Aorta (tissue), 5 donors: ENCODE results near the gene DPYSL3. TPM values are rescaled to one million over a fixed set of nuclear protein-coding genes. Genes with fewer than 3 reads are reported as not detected.
A peak's percentile ranks its signal among the peaks of the same experiment; 100 is the strongest.

ENCODE experiments used
- ATAC-seq: fragments of 200-7000 bp; cut with Tn5 transposase; one replicate; pipeline ENCODE4 v1.9.1; 2022; ENCODE audit warnings: moderate library complexity; ENCODE audit not compliant: low FRiP score
- DNase-seq, 2 donors: peaks; one replicate each; pipeline ENCODE4 v3.0.0-alpha.2; 2020
- H3K27ac ChIP-seq, 2 donors: one replicate each; pipeline ENCODE4 v1.5.1; 2013; ENCODE audit warnings: low read length in 2 of 2, mild to moderate bottlenecking in 2 of 2, moderate library complexity in 2 of 2, control low read depth in 1 of 2, inconsistent platforms in 1 of 2, low read depth in 1 of 2
- H3K27me3 ChIP-seq, 2 donors: one replicate each; pipeline ENCODE4 v1.6.1; 2013; ENCODE audit warnings: control low read depth in 1 of 2, low read length in 1 of 2, mild to moderate bottlenecking in 1 of 2, moderate library complexity in 1 of 2; ENCODE audit not compliant: insufficient read depth in 2 of 2, control insufficient read depth in 1 of 2
- H3K36me3 ChIP-seq, 2 donors: one replicate each; pipeline ENCODE4 v1.6.1; 2013; ENCODE audit warnings: control low read depth in 1 of 2, low read length in 1 of 2, mild to moderate bottlenecking in 1 of 2; ENCODE audit not compliant: insufficient read depth in 2 of 2, control insufficient read depth in 1 of 2
- H3K4me1 ChIP-seq, 2 donors: one replicate each; pipeline ENCODE4 v1.6.1; 2013; ENCODE audit warnings: low read length in 2 of 2, control low read depth in 1 of 2, mild to moderate bottlenecking in 1 of 2, moderate library complexity in 1 of 2; ENCODE audit not compliant: insufficient read depth in 2 of 2, control insufficient read depth in 1 of 2
- H3K4me3 ChIP-seq, 2 donors: one replicate each; pipeline ENCODE4 v1.5.1; 2013; ENCODE audit warnings: low read length in 2 of 2, control low read depth in 1 of 2, mild to moderate bottlenecking in 1 of 2
- H3K9me3 ChIP-seq: one replicate; pipeline ENCODE4 v1.6.1; 2013; ENCODE audit warnings: mild to moderate bottlenecking, low read length; ENCODE audit not compliant: control insufficient read depth
- WGBS, 2 donors: extraction: QIAGEN DNeasy Blood & Tissue Kit; methylation state at CpG; one replicate each; pipeline ENCODE4 v1.1.7; 2013; 5-methylcytosine and 5-hydroxymethylcytosine counted together
- intact Hi-C, 2 donors: fragments of 100-400 bp; cut with DNase I; formaldehyde crosslinking; loops; one replicate each; pipeline versions ENCODE4 v1.14.2 to v1.15.0; 2022
- polyA plus RNA-seq, 2 donors: library from polyadenylated mRNA; stranded (reverse); fragments of 200-250 nt; gene quantifications; one replicate each; pipeline ENCODE4 v1.2.3, GENCODE V29; 2013
- total RNA-seq, 2 donors: library from RNA; stranded (reverse); fragmentation: NEBNext Ultra II Directional; extraction: Animal tissue kit (Norgen Biotek cat#: 25700); gene quantifications; one replicate each; pipeline ENCODE4 v1.2.1, GENCODE V29; 2021
- donor health status: healthy with polysubstance abuse.
- donor health status: Bipolar disorder and iron deficiency.
- donor health status: DM: no; HTN: no; CAD: no.
- donor health status: DM: no; HTN: no; CAD: no.
- donor health status: DM: yes; HTN: yes; CAD: no.

Gene DPYSL3
- total and polyA plus RNA-seq, 4 donors = 85.1 to 344 (median 195) TPM

DNA sequence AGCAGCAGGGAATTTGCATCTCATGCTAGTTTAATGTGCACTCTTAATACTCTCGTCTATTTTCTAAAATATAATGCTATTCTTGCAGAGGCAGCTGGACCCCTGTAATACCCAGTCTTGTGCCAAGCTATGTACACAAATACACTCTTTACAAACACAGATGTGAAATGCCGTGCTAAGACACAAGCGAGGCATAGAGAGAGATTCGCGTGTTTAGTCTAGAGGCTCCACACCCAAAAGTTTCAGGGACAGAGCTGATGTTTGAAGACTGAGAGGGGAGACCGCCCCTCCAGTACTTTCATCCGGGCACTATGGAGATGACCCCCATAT is 1.2 kb downstream of the DPYSL3 start:
- WGBS, 2 donors = 2 to 11% methylated on average over 7 of the region's 7 CpGs
- intact Hi-C loops = loop anchor here (2.0 to 10.0 kb wide), 2 partner anchors 54 kb away; no protein-coding TSS in a partner anchor
- peak; percentile 28 for ATAC-seq
- H3K27me3 ChIP-seq = no peaks in the 10 kb centered on the region
- no peaks in the 10 kb centered on the region for H3K36me3 ChIP-seq
- H3K27ac ChIP-seq = peak overlapping the region; percentile 7 to 17
- H3K4me1 ChIP-seq = peaks cover 0 to 4% of the 10 kb centered on the region in 2 donors
- H3K9me3 ChIP-seq = no peaks in the 10 kb centered on the region
- no peak for DNase-seq
- H3K4me3 ChIP-seq = peak overlapping the region; percentile 60 to 70

DNA sequence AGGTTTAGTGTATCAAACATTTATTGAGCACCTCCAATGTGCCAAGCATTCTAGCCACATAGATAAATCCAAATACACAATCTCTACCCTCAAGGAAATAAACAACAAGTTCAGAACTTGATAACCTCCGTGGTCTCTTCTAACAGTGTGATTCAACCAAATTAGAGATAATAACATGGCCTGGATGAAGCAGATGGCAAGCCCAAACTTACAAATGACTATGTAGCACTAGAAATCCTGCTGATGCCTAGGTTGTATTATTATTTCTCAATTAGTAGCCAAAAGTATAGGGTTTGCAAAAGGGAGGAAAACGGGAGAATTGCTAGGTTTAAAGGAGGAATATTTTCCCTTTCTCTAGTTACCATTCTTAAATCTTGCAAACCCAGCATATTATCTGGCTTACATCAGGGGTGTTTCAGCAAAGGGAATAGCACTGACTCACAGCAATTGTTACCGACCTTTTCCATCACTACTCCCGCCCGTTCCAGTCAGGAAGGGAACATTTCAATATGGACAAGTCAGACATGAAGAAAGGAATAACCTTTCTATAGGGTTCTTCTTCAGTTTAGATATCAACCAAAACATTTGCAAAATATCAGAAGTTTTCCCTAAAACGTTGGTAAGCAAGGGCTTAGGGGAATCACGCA is 2.3 kb downstream of the DPYSL3 start:
- H3K27ac ChIP-seq = peak overlapping the region in 1 of 2 donors; percentile 7

DNA sequence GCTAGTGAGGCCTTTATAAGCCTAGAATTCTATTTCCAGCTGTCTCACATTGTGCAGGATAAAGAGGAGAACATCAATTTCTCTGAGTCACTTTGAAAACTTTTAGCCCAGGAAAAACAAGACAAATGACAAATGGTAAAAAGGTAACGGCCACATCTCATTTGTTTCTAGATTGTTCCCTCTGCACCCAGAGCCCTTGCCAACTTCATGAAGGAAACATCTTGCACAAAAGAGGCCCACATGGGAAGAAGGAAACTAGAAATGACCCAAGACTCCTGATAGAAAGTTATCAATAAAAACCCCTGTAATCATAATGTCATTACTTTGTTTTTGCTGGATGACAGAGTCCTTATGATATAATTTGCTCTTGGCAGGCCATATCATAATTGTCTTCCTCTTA is 5.3 kb downstream of the DPYSL3 start:
- DNase-seq (no peak), ATAC-seq (no peak)
- no peaks in the 10 kb centered on the region for H3K9me3 ChIP-seq
- H3K27me3 ChIP-seq = no peaks in the 10 kb centered on the region
- no peaks in the 10 kb centered on the region for H3K36me3 ChIP-seq
- H3K4me1 ChIP-seq = peaks cover 0 to 3% of the 10 kb centered on the region in 2 donors
- WGBS, 2 donors = 3 to 6% methylated on average over 1 of the region's 1 CpG
- intact Hi-C loops = loop anchor here in 1 of 2 donors (10.0 kb wide), 1 partner anchor 50 kb away; no protein-coding TSS in a partner anchor
- H3K27ac ChIP-seq = peak overlapping the region in 1 of 2 donors; percentile 70
- H3K4me3 ChIP-seq = no peak overlapping the region

More for the DNA sequence above, 2.3 kb downstream of the DPYSL3 start:
- no peaks in the 10 kb centered on the region for H3K9me3 ChIP-seq
- peak overlapping the region; percentile 60 to 70 for H3K4me3 ChIP-seq
- H3K36me3 ChIP-seq = no peaks in the 10 kb centered on the region
- H3K4me1 ChIP-seq = peaks cover 0 to 4% of the 10 kb centered on the region in 2 donors
- ATAC-seq = peak; percentile 71
- H3K27me3 ChIP-seq = no peaks in the 10 kb centered on the region
- peak in 1 of 2 donors; percentile 49 for DNase-seq
- intact Hi-C loops = loop anchor here (2.0 to 10.0 kb wide), 2 partner anchors 53 kb away; no protein-coding TSS in a partner anchor
- WGBS, 2 donors = 4 to 15% methylated on average over 7 of the region's 7 CpGs

DNA sequence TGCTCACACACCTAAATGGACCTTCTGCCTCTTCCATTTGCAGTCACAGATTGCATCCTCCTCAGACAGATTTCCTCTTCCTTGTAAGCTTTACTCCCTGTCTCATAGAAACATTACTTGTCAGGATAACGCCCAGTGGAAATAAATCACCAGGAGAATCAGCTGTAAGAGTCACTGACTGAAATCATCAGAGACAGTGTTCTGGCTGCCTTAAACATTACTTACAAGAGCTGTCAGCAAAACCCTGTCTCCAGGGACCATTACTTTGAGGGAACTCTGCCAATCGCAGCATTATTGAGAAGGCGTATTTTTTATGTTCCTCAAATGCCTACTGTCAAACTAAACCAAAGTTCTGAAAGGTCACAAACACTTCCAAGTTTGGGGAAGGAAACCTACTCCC is 5.9 kb downstream of the DPYSL3 start:
- 2 to 4% methylated on average over 3 of the region's 3 CpGs for WGBS, 2 donors
- peak in 1 of 2 donors; percentile 49 for DNase-seq
- H3K27ac ChIP-seq = peak overlapping the region in 1 of 2 donors; percentile 70
- no peaks in the 10 kb centered on the region for H3K36me3 ChIP-seq
- no peaks in the 10 kb centered on the region for H3K9me3 ChIP-seq
- intact Hi-C loops = loop anchor here in 1 of 2 donors (10.0 kb wide), 1 partner anchor 49 kb away; no protein-coding TSS in a partner anchor
- ATAC-seq = no peak
- H3K27me3 ChIP-seq = no peaks in the 10 kb centered on the region
- peaks cover 0 to 3% of the 10 kb centered on the region in 2 donors for H3K4me1 ChIP-seq
- peak overlapping the region in 1 of 2 donors; percentile 6 for H3K4me3 ChIP-seq

DNA sequence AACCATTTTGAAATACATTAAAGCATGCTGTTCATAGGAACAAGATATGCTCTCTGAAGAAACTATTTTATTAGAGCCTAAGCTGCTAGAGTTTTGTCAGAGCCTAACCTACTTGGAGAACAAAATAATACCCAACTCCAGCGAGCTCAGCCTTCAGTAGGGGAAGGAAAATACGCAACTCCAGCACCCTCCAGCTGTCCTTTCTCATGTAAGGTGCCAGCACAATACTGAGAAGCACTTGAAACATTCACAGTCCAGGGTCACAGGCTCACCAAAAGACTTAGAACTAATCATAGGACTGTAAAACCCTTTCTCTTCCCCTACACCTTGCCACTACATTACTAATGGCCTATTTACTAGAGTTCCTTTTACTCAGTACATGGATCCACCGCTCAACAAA is 18.9 kb downstream of the DPYSL3 start:
- H3K9me3 ChIP-seq = peaks cover 1% of the 10 kb centered on the region
- no peak for DNase-seq
- WGBS, 2 donors = 80 to 87% methylated on average over 3 of the region's 3 CpGs
- H3K36me3 ChIP-seq = no peaks in the 10 kb centered on the region
- no peaks in the 10 kb centered on the region for H3K27me3 ChIP-seq
- H3K27ac ChIP-seq = no peak overlapping the region
- H3K4me1 ChIP-seq = no peaks in the 10 kb centered on the region
- H3K4me3 ChIP-seq = no peak overlapping the region
- ATAC-seq = no peak
- intact Hi-C loops = no loop called here

DNA sequence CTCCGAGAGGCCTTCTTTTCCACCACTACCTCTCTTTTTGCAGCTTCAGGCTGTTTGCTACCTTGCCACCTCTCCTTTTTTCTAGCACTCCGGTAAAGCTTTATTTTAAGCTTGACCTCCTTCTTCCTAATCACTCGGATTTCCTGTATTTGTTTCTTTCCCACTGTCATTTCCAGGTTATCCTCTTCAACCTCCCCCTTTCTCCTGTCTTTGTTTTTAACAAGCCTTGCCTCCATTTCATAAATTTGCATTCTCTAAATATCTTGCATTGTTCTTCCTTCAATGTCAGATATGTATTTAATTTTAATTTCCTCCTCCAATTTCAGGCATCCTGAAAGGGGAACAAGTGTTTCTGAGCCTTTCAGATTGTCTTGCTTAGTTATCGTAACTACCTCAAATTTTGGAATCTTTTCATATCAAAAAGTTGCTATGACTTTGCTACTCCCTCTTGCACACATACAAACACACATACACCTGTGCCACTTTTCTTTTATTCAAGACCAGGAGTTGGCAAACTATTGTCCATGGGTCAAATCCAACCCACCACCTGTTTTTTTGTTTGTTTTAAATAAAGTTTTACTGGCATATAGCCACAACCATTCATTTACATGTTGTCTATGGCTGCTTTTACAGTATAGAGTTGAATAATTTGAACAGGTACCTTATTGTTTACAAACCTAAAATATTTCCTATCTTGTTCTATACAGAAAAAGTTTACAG is 22.7 kb downstream of the DPYSL3 start:
- Histone ChIP-seq H3K4me1 (peaks cover 5 to 7% of the 10 kb centered on the region in 2 donors), H3K27ac (no peak overlapping the region), H3K36me3 (no peaks in the 10 kb centered on the region), H3K9me3 (peaks cover 1% of the 10 kb centered on the region), H3K4me3 (no peak overlapping the region), H3K27me3 (no peaks in the 10 kb centered on the region)
- DNase-seq = no peak
- intact Hi-C loops = no loop called here
- 72 to 78% methylated on average over 4 of the region's 4 CpGs for WGBS, 2 donors
- no peak for ATAC-seq

DNA sequence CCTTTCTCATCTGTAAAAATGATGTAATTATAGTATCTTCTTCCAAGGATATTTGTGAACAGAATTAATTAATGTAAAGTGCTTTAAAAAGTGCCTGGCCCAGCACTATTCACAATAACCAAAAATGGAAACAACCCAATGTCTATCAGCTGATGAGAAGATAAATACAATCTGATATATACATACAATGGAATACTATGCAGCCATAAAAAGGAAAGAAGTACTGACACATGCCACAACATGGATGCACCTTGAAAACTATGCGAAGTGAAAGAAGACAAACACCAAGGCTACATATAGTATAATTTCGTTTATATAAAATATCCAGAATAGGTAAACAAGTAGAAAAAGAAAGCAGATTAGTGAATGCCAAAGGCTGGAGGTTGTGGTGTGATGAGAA is 24.1 kb downstream of the DPYSL3 start:
- H3K9me3 ChIP-seq = no peaks in the 10 kb centered on the region
- no peaks in the 10 kb centered on the region for H3K27me3 ChIP-seq
- 92 to 96% methylated on average over 2 of the region's 2 CpGs for WGBS, 2 donors
- H3K4me1 ChIP-seq = peaks cover 5 to 11% of the 10 kb centered on the region in 2 donors
- H3K36me3 ChIP-seq = no peaks in the 10 kb centered on the region
- DNase-seq (no peak), ATAC-seq (no peak)
- H3K4me3 ChIP-seq = no peak overlapping the region
- intact Hi-C loops = no loop called here
- H3K27ac ChIP-seq = peak overlapping the region in 1 of 2 donors; percentile 84

DNA sequence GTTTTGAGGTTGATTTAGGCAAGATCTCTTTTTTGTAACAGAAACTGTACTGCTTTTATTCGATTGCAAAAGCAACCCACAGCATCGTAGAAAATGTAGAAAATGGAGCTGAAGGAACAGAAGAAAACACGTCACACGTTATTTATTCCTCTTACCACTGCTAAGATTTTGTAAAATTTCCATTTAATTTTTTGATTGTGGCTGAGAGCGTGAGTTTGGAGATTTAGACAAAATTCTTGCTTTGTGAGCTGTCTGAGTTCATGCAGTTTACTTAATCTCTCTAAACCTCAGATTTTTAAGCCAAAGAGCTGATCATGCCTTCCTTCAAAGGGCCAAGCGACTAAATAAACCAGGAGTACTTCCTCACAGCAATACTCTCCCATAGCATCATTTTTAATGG is 24.8 kb downstream of the DPYSL3 start:
- Histone ChIP-seq H3K9me3 (no peaks in the 10 kb centered on the region), H3K4me1 (peaks cover 5 to 13% of the 10 kb centered on the region in 2 donors), H3K27ac (peak overlapping the region in 1 of 2 donors; percentile 95), H3K4me3 (no peak overlapping the region), H3K36me3 (no peaks in the 10 kb centered on the region), H3K27me3 (no peaks in the 10 kb centered on the region)
- DNase-seq = no peak
- intact Hi-C loops = no loop called here
- 8 to 13% methylated on average over 6 of the region's 6 CpGs for WGBS, 2 donors
- ATAC-seq = peak; percentile 9

DNA sequence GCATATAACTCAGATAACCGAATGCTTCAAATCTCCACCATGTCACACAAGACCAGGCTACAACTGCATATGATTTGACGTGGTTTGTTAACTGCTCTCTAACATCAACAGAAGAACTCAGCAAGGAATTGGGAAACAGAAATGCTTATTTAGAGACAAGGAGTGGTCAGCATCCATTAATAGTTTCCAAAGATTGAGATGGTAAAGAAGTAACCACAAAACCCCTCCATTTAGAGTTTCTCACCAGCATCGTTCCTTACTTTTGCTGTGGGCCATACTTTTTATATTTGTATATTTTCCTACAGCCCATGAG is 25.2 kb downstream of the DPYSL3 start:
- Histone ChIP-seq H3K36me3 (no peaks in the 10 kb centered on the region), H3K4me3 (no peak overlapping the region), H3K9me3 (no peaks in the 10 kb centered on the region), H3K4me1 (peaks cover 5 to 14% of the 10 kb centered on the region in 2 donors), H3K27me3 (no peaks in the 10 kb centered on the region), H3K27ac (peak overlapping the region; percentile 94 to 95)
- intact Hi-C loops = no loop called here
- WGBS, 2 donors = 9 to 16% methylated on average over 3 of the region's 3 CpGs
- DNase-seq (no peak), ATAC-seq (no peak)
